Tibial nerve (tissue), 4 donors: ENCODE results near the gene UBE3D.

Experiments
- CTCF ChIP-seq, 5 experiments: fragments of 200-600 bp in 3 of 5; fragments of 450-650 bp in 2 of 5; sonication (generic) in 3 of 5; IDR thresholded peaks; one replicate each; pipeline ENCODE4 v1.5.1; 2016 to 2019; ENCODE audit warnings: antibody characterized with exemption in 5 of 5, mild to moderate bottlenecking in 3 of 5, moderate library complexity in 2 of 5
- EP300 ChIP-seq, 2 donors: sonication (generic); formaldehyde crosslinking; IDR thresholded peaks; one replicate each; pipeline ENCODE4 v1.6.1; 2017; ENCODE audit warnings: antibody characterized with exemption in 2 of 2, mild to moderate bottlenecking in 1 of 2
- POLR2A ChIP-seq, 2 donors: fragments of 450-650 bp; IDR thresholded peaks; one replicate each; pipeline ENCODE4 v1.6.1; 2017; ENCODE audit warnings: antibody characterized with exemption in 2 of 2, mild to moderate bottlenecking in 2 of 2, moderate library complexity in 2 of 2

- no peak for TF ChIP-seq CTCF (IDR thresholded peaks at IDR 0.05)
- no peak for TF ChIP-seq EP300 (IDR thresholded peaks at IDR 0.05)
- no peak for TF ChIP-seq POLR2A (IDR thresholded peaks at IDR 0.05)
Measured at GRCh38 chr6:82909551-82909950, 156.1 kb downstream of the UBE3D start.
